ENCODE measurements around the gene WNK1. TPM values are rescaled to one million over a fixed set of nuclear protein-coding genes. Genes with fewer than 3 reads are reported as not detected.
"Not testable (repeated sequence)": the region's sequence is repeated elsewhere in the genome, so short reads cannot be mapped to it uniquely, and the experiment has no call there.

Gene WNK1
- total and polyA plus RNA-seq, 2 donors, result 26.3 to 40.2 TPM

GRCh38 chr12:836952-837351, 84.6 kb downstream of the WNK1 start:
- Histone ChIP-seq H3K9me3 (ENCODE audit: control insufficient read depth in 2 of 2, insufficient read depth in 1 of 2, low read length in 1 of 2) (no peaks in the 10 kb centered on the region), H3K27me3 (ENCODE audit: control insufficient read depth in 2 of 2, insufficient read depth in 1 of 2, low read length in 1 of 2) (no peaks in the 10 kb centered on the region), H3K36me3 (ENCODE audit: control insufficient read depth in 2 of 2, insufficient read depth in 2 of 2, low read length in 1 of 2) (peaks cover 4 to 15% of the 10 kb centered on the region in 2 donors), H3K4me3 (ENCODE audit: low read length in 2 of 2) (no peak overlapping the region), H3K4me1 (ENCODE audit: control insufficient read depth in 2 of 2, insufficient read depth in 2 of 2, low read length in 2 of 2) (no peaks in the 10 kb centered on the region), H3K27ac (ENCODE audit: low read depth in 1 of 2, low read length in 1 of 2) (no peak overlapping the region)
- 99% methylated on average over 6 of the region's 6 CpGs for WGBS
- DNase-seq (ENCODE audit: low read depth in 6 of 9, low spot score in 9 of 9), result no peak

DNA sequence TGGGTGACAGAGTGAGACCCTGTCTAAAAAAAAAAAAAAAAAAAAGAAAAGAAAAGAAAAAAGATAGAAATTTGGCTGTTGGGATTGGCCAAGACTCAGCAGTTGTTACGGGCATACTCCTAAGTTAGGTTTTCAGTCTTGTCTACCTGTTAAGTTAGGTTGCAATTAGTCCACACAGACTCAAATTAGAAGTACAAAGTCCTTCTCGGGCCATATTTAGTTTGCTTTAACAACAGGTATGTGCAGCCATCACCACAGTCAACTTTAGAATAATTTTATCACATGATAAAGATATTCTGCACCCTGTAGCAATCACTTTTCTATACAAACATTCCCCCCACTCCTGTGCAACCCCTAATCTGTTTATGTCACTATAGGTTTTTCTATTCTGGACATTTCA, 85.2 kb downstream of the WNK1 start:
- peaks cover 4 to 15% of the 10 kb centered on the region in 2 donors for H3K36me3 ChIP-seq (ENCODE audit: control insufficient read depth in 2 of 2, insufficient read depth in 2 of 2, low read length in 1 of 2)
- no peak for DNase-seq (ENCODE audit: low read depth in 6 of 9, low spot score in 9 of 9)

GRCh38 chr12:843609-844008, 91.2 kb downstream of the WNK1 start:
- no peak overlapping the region for H3K27ac ChIP-seq (ENCODE audit: low read depth in 1 of 2, low read length in 1 of 2)
- no peaks in the 10 kb centered on the region for H3K4me1 ChIP-seq (ENCODE audit: control insufficient read depth in 2 of 2, insufficient read depth in 2 of 2, low read length in 2 of 2)
- no peaks in the 10 kb centered on the region for H3K27me3 ChIP-seq (ENCODE audit: control insufficient read depth in 2 of 2, insufficient read depth in 1 of 2, low read length in 1 of 2)
- H3K9me3 ChIP-seq (ENCODE audit: control insufficient read depth in 2 of 2, insufficient read depth in 1 of 2, low read length in 1 of 2), result no peaks in the 10 kb centered on the region
- no peak for DNase-seq (ENCODE audit: low read depth in 6 of 9, low spot score in 9 of 9)
- no peak overlapping the region for H3K4me3 ChIP-seq (ENCODE audit: low read length in 2 of 2)
- peaks cover 4 to 19% of the 10 kb centered on the region in 2 donors for H3K36me3 ChIP-seq (ENCODE audit: control insufficient read depth in 2 of 2, insufficient read depth in 2 of 2, low read length in 1 of 2)

More for the DNA sequence above, 85.2 kb downstream of the WNK1 start:
- no peak overlapping the region for H3K27ac ChIP-seq (ENCODE audit: low read depth in 1 of 2, low read length in 1 of 2)
- H3K27me3 ChIP-seq (ENCODE audit: control insufficient read depth in 2 of 2, insufficient read depth in 1 of 2, low read length in 1 of 2), result no peaks in the 10 kb centered on the region
- no peaks in the 10 kb centered on the region for H3K4me1 ChIP-seq (ENCODE audit: control insufficient read depth in 2 of 2, insufficient read depth in 2 of 2, low read length in 2 of 2)
- WGBS, result 99% methylated on average over 2 of the region's 2 CpGs
- no peak overlapping the region for H3K4me3 ChIP-seq (ENCODE audit: low read length in 2 of 2)
- no peaks in the 10 kb centered on the region for H3K9me3 ChIP-seq (ENCODE audit: control insufficient read depth in 2 of 2, insufficient read depth in 1 of 2, low read length in 1 of 2)

DNA sequence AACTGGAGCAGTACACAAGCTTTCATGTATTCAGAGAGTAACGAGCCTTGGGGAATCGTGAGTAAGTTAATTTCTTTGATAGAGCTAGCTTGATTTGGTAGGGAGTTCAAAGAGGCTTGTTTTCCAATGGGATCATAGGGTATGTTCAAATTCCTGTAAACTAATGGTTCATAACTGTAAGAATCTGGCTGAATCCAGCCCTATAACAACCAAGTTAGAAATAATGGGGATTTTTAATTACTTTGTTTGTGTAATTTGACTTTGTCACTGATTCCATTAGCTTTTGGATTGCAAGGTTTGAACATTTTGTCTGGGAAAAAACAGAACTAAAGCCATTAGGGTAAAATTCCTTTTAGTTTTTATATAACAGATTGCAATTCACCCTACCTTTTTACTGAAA, 94.0 kb downstream of the WNK1 start:
- no peaks in the 10 kb centered on the region for H3K9me3 ChIP-seq (ENCODE audit: control insufficient read depth in 2 of 2, insufficient read depth in 1 of 2, low read length in 1 of 2)
- no peak overlapping the region for H3K27ac ChIP-seq (ENCODE audit: low read depth in 1 of 2, low read length in 1 of 2)
- peaks cover 0 to 21% of the 10 kb centered on the region in 2 donors for H3K36me3 ChIP-seq (ENCODE audit: control insufficient read depth in 2 of 2, insufficient read depth in 2 of 2, low read length in 1 of 2)
- no peaks in the 10 kb centered on the region for H3K4me1 ChIP-seq (ENCODE audit: control insufficient read depth in 2 of 2, insufficient read depth in 2 of 2, low read length in 2 of 2)
- DNase-seq (ENCODE audit: low read depth in 6 of 9, low spot score in 9 of 9), result no peak
- H3K4me3 ChIP-seq (ENCODE audit: low read length in 2 of 2), result no peak overlapping the region
- H3K27me3 ChIP-seq (ENCODE audit: control insufficient read depth in 2 of 2, insufficient read depth in 1 of 2, low read length in 1 of 2), result no peaks in the 10 kb centered on the region
- WGBS, result 97% methylated on average over 2 of the region's 2 CpGs

DNA sequence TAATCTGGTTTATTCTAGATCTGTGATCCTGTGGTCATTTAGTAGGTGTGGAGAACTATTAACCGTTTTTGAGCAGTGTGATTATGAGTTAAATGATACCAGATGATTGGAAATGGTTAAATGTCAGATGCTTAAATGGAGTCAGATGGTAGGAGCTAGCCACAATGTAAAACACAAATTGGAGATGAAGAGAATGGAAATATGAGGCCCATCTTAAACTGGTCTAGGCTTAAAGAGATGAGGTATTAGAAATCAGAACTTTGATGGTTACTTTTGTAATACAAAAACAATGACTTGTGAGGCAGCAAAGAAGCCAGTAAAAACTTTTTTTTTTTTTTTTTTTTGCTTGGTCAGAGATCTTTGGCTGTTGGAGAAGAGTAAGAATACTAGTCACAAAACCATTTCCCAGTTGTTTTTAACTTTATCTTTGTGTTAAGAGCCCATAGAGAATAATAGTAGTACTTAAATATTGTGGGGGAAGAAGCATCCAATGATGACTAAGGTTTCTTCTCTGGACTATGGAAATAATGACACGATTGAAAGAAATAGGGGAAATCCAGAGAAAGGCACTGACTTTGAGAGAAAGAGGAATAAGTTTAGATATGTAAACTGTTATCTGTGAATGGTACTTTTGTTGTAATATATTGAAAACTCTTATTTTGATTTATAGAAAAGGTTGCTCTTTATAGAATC, 95.9 kb downstream of the WNK1 start:
- DNase-seq (ENCODE audit: low read depth in 6 of 9, low spot score in 9 of 9), result no peak
- Histone ChIP-seq H3K27ac (ENCODE audit: low read depth in 1 of 2, low read length in 1 of 2) (no peak overlapping the region), H3K4me3 (ENCODE audit: low read length in 2 of 2) (no peak overlapping the region), H3K9me3 (ENCODE audit: control insufficient read depth in 2 of 2, insufficient read depth in 1 of 2, low read length in 1 of 2) (no peaks in the 10 kb centered on the region), H3K36me3 (ENCODE audit: control insufficient read depth in 2 of 2, insufficient read depth in 2 of 2, low read length in 1 of 2) (peaks cover 0 to 17% of the 10 kb centered on the region in 2 donors), H3K4me1 (ENCODE audit: control insufficient read depth in 2 of 2, insufficient read depth in 2 of 2, low read length in 2 of 2) (no peaks in the 10 kb centered on the region), H3K27me3 (ENCODE audit: control insufficient read depth in 2 of 2, insufficient read depth in 1 of 2, low read length in 1 of 2) (no peaks in the 10 kb centered on the region)
- 94% methylated on average over 2 of the region's 2 CpGs for WGBS

DNA sequence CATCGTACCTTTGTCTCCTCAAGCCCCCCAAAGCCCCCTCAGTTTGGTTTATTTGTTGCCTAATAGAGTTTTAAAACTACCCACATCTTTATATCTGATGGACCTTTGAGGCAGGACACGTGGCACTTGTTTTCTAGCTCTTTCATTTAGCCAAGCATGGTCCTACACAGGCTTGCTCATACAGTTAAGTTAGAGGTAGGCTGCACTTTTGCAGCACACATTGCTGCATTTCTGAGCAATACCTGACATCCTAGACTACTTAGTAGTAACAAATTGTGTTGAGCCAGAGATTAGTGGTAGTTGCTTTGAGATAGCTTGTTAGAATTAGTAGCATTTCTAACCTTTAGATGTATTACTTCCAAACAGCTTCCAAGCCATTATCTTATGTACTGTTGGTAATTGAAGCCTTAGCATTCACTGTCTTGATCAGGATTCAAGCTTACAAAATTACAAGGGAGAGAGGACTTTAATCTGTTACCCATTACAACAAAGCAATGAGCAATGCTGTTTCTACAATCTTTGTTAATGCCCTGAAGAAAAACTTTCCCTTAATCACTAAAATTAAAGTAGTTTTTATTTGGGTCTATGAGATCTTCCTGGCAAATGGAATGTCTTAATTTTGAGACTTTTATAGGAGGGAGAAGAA, 96.6 kb downstream of the WNK1 start:
- H3K27me3 ChIP-seq (ENCODE audit: control insufficient read depth in 2 of 2, insufficient read depth in 1 of 2, low read length in 1 of 2), result no peaks in the 10 kb centered on the region
- no peak overlapping the region for H3K27ac ChIP-seq (ENCODE audit: low read depth in 1 of 2, low read length in 1 of 2)
- H3K4me1 ChIP-seq (ENCODE audit: control insufficient read depth in 2 of 2, insufficient read depth in 2 of 2, low read length in 2 of 2), result no peaks in the 10 kb centered on the region
- no peak overlapping the region for H3K4me3 ChIP-seq (ENCODE audit: low read length in 2 of 2)
- H3K36me3 ChIP-seq (ENCODE audit: control insufficient read depth in 2 of 2, insufficient read depth in 2 of 2, low read length in 1 of 2), result peaks cover 0 to 18% of the 10 kb centered on the region in 2 donors
- WGBS, result 95% methylated on average over 2 of the region's 2 CpGs
- DNase-seq (ENCODE audit: low read depth in 6 of 9, low spot score in 9 of 9), result no peak
- H3K9me3 ChIP-seq (ENCODE audit: control insufficient read depth in 2 of 2, insufficient read depth in 1 of 2, low read length in 1 of 2), result no peaks in the 10 kb centered on the region

DNA sequence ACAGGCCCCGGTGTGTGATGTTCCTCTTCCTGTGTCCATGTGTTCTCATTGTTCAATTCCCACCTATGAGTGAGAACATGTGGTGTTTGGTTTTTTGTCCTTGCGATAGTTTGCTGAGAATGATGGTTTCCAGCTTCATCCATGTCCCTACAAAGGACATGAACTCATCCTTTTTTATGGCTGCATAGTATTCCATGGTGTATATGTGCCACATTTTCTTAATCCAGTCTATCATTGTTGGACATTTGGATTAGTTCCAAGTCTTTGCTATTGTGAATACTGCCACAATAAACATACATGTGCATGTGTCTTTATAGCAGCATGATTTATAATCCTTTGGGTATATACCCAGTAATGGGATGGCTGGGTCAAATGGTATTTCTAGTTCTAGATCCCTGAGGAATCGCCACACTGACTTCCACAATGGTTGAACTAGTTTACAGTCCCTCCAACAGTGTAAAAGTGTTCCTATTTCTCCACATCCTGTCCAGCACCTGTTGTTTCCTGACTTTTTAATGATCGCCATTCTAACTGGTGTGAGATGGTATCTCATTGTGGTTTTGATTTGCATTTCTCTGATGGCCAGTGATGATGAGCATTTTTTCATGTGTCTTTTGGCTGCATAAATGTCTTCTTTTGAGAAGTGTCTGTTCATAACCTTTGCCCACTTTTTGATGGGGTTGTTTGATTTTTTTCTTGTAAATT, 97.5 kb downstream of the WNK1 start:
- H3K4me3 ChIP-seq (ENCODE audit: low read length in 2 of 2); H3K4me1 ChIP-seq (ENCODE audit: control insufficient read depth in 2 of 2, insufficient read depth in 2 of 2, low read length in 2 of 2); H3K27me3 ChIP-seq (ENCODE audit: control insufficient read depth in 2 of 2, insufficient read depth in 1 of 2, low read length in 1 of 2); DNase-seq (ENCODE audit: low read depth in 6 of 9, low spot score in 9 of 9); H3K9me3 ChIP-seq (ENCODE audit: control insufficient read depth in 2 of 2, insufficient read depth in 1 of 2, low read length in 1 of 2); H3K27ac ChIP-seq (ENCODE audit: low read depth in 1 of 2, low read length in 1 of 2): not testable (repeated sequence)
- WGBS, result 84% methylated on average over 2 of the region's 4 CpGs
- H3K36me3 ChIP-seq (ENCODE audit: control insufficient read depth in 2 of 2, insufficient read depth in 2 of 2, low read length in 1 of 2), result peaks cover 0 to 13% of the 10 kb centered on the region in 2 donors

GRCh38 chr12:851343-851742, 99.0 kb downstream of the WNK1 start:
- H3K36me3 ChIP-seq (ENCODE audit: control insufficient read depth in 2 of 2, insufficient read depth in 2 of 2, low read length in 1 of 2), result peaks cover 0 to 10% of the 10 kb centered on the region in 2 donors
- H3K9me3 ChIP-seq (ENCODE audit: control insufficient read depth in 2 of 2, insufficient read depth in 1 of 2, low read length in 1 of 2), result no peaks in the 10 kb centered on the region
- H3K4me3 ChIP-seq (ENCODE audit: low read length in 2 of 2), result no peak overlapping the region
- WGBS, result 97% methylated on average over 1 of the region's 1 CpG
- no peak for DNase-seq (ENCODE audit: low read depth in 6 of 9, low spot score in 9 of 9)
- H3K4me1 ChIP-seq (ENCODE audit: control insufficient read depth in 2 of 2, insufficient read depth in 2 of 2, low read length in 2 of 2), result no peaks in the 10 kb centered on the region
- H3K27ac ChIP-seq (ENCODE audit: low read depth in 1 of 2, low read length in 1 of 2), result no peak overlapping the region
- H3K27me3 ChIP-seq (ENCODE audit: control insufficient read depth in 2 of 2, insufficient read depth in 1 of 2, low read length in 1 of 2), result no peaks in the 10 kb centered on the region

DNA sequence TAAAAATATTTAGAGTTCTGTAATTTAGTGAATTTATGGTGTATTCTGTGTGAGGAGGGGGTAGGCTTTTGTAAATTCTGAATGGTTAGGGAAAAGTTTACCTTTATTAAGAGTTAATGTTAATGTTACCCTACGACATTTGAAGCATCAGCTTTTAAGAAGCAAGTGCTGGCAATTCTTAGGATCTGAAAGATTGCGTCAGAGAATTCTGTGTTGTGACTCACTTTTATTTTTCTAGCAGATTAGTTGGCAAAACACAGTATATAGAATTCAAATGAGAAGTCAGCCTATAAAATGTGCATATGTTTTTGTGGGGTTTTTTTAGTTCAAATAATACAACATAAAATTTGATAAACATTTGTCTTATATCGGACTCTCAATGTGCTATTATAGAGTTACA, 99.5 kb downstream of the WNK1 start:
- Histone ChIP-seq H3K27ac (ENCODE audit: low read depth in 1 of 2, low read length in 1 of 2) (no peak overlapping the region), H3K27me3 (ENCODE audit: control insufficient read depth in 2 of 2, insufficient read depth in 1 of 2, low read length in 1 of 2) (no peaks in the 10 kb centered on the region), H3K36me3 (ENCODE audit: control insufficient read depth in 2 of 2, insufficient read depth in 2 of 2, low read length in 1 of 2) (peaks cover 0 to 15% of the 10 kb centered on the region in 2 donors), H3K4me1 (ENCODE audit: control insufficient read depth in 2 of 2, insufficient read depth in 2 of 2, low read length in 2 of 2) (no peaks in the 10 kb centered on the region), H3K4me3 (ENCODE audit: low read length in 2 of 2) (no peak overlapping the region), H3K9me3 (ENCODE audit: control insufficient read depth in 2 of 2, insufficient read depth in 1 of 2, low read length in 1 of 2) (no peaks in the 10 kb centered on the region)
- 96% methylated on average over 3 of the region's 3 CpGs for WGBS
- no peak for DNase-seq (ENCODE audit: low read depth in 6 of 9, low spot score in 9 of 9)

Measured in thymus (tissue), 11 donors.